Bronchial epithelial cell (primary cell): ENCODE results near the gene OSTM1. TPM values are rescaled to one million over a fixed set of nuclear protein-coding genes. Genes with fewer than 3 reads are reported as not detected.
"Not testable (repeated sequence)": the region's sequence is repeated elsewhere in the genome, so short reads cannot be mapped to it uniquely, and the experiment has no call there.

Source experiments
- DNase-seq: peaks from one replicate; pipeline ENCODE4 v3.0.0-alpha.2; 2010; ENCODE audit warnings: low read depth
- FAIRE-seq: peaks from 2 replicates; lab custom pipeline; 2011; peaks lifted over from hg19 to GRCh38; lab: Jason Lieb, UNC
- H3K27me3 ChIP-seq: 2 replicates; pipeline ENCODE4 v1.5.1; 2011; ENCODE audit warnings: low read length; ENCODE audit not compliant: control insufficient read depth, insufficient read depth
- H3K36me3 ChIP-seq: 2 replicates; pipeline ENCODE4 v1.5.1; 2011; ENCODE audit warnings: low read length; ENCODE audit not compliant: control insufficient read depth, insufficient read depth
- H3K4me3 ChIP-seq: 2 replicates; pipeline ENCODE4 v1.5.1; 2011; ENCODE audit warnings: mild to moderate bottlenecking, low read depth, low read length, control low read depth
- total RNA-seq: library from RNA; depleted of rRNA; stranded (reverse); fragments of >200 nt; gene quantifications from 2 replicates; pipeline ENCODE4 v1.2.1, GENCODE V29; 2014
- TF ChIP-seq, protein P1 (sequence below): IDR thresholded peaks from 2 replicates; pipeline ENCODE4 v1.5.1; 2011; ENCODE audit warnings: mild to moderate bottlenecking, moderate library complexity, low read length, control low read depth, inconsistent platforms; ENCODE audit not compliant: insufficient read depth, severe bottlenecking

Gene OSTM1
- total RNA-seq, 1 donor from 2014 or later = 142 TPM

- H3K4me3 ChIP-seq = no peak overlapping the region
- FAIRE-seq = peak; percentile 18
Observed at GRCh38 chr6:108002365-108003221, 71.9 kb downstream of the OSTM1 start.

GRCh38 chr6:108001696-108002231, 72.8 kb downstream of the OSTM1 start:
- no peak for FAIRE-seq
- DNase-seq = no peak
- no peaks in the 10 kb centered on the region for H3K36me3 ChIP-seq
- H3K4me3 ChIP-seq = no peak overlapping the region
- TF ChIP-seq, protein P1, sequence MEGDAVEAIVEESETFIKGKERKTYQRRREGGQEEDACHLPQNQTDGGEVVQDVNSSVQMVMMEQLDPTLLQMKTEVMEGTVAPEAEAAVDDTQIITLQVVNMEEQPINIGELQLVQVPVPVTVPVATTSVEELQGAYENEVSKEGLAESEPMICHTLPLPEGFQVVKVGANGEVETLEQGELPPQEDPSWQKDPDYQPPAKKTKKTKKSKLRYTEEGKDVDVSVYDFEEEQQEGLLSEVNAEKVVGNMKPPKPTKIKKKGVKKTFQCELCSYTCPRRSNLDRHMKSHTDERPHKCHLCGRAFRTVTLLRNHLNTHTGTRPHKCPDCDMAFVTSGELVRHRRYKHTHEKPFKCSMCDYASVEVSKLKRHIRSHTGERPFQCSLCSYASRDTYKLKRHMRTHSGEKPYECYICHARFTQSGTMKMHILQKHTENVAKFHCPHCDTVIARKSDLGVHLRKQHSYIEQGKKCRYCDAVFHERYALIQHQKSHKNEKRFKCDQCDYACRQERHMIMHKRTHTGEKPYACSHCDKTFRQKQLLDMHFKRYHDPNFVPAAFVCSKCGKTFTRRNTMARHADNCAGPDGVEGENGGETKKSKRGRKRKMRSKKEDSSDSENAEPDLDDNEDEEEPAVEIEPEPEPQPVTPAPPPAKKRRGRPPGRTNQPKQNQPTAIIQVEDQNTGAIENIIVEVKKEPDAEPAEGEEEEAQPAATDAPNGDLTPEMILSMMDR = no peak
- H3K27me3 ChIP-seq = no peaks in the 10 kb centered on the region

More at GRCh38 chr6:108002365-108003221, 71.9 kb downstream of the OSTM1 start:
- peak; percentile 73 for DNase-seq
- no peaks in the 10 kb centered on the region for H3K36me3 ChIP-seq
- TF ChIP-seq, protein P1 = no peak
- H3K27me3 ChIP-seq = no peaks in the 10 kb centered on the region

DNA sequence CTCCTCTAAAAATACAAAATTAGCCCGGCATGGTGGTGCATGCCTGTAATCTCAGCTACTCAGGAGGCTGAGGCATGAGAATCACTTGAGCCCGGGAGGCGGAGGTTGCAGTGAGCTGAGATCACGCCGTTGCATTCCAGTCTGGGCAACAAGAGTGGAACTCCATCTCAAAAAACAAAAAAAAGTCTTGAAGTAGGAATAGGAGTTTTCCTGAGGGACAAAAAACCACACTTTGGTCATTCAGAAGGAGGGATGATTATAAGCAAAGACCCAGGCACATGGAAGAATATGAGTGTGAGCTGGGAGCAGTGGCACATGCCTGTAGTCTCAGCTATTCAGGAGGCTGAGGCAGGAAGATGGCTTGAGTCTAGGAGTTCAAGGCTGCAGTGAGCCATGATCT, 74.3 kb downstream of the OSTM1 start:
- H3K27me3 ChIP-seq, H3K36me3 ChIP-seq, FAIRE-seq, DNase-seq, H3K4me3 ChIP-seq: not testable (repeated sequence)

DNA sequence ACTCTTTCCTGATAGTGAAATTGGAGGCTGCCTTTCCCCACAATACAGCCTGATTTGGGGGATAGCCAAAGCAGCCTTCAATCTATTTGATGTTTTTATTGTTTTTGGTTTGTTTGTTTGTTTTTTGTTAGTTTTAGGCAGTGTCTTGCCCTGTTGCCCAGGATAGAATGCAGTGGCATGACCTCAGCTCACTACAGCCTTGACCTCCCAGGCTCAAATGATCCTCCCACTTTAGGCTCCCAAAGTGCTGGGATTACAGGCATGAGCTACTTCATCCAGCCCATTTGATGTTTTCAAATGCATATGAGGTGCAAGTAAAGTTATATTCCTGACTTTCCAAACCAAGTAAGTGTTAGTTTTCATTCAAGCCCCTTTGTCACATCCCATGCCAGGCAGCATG, 75.2 kb downstream of the OSTM1 start:
- no peak overlapping the region for H3K4me3 ChIP-seq
- H3K27me3 ChIP-seq = no peaks in the 10 kb centered on the region
- FAIRE-seq = no peak
- H3K36me3 ChIP-seq = no peaks in the 10 kb centered on the region
- TF ChIP-seq, protein P1 = no peak
- no peak for DNase-seq

DNA sequence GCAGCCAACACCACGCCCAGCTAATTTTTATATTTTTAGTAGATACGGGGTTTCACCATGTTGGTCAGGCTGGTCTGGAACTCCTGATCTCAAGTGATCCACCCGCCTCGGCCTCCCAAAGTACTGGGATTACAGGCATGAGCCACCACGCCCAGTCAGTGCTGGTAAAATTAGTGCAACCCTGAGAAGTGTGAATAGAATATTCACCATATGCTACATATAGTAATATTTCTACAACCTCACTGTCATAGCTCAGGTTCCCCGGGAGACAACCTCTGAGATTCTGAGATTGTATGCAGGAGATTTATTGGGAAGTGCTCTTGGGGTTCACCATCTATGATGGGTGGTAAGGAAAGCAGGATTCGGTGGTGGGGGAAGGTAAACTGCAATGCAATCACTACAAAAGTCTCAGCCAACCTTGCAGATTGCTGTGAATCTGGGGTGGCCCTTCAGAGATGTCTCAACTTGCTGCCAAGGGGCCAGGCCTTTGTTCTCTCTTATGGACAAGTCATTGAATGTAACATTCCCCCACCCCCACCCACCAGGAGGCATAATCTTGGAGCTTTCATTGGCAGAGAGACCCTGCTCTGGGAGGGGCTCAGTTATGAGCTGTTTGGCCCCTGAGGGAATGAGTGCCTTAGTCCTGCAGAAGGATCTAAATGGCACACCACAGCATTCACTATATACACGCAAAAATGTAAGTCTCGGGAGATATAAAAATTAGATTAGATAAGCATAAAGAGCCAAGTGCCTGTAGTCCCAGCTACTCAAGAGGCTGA, 82.6 kb downstream of the OSTM1 start:
- TF ChIP-seq, protein P1 = no peak
- FAIRE-seq = no peak
- no peaks in the 10 kb centered on the region for H3K36me3 ChIP-seq
- DNase-seq = peak; percentile 63
- H3K4me3 ChIP-seq = no peak overlapping the region
- H3K27me3 ChIP-seq = no peaks in the 10 kb centered on the region

Other genes starting within 250 kb of the OSTM1 start
- gene SEC63, start 116.5 kb downstream of the OSTM1 start, total RNA-seq = 19.7 and 31.1 TPM in 2 replicates
- not detected in 2 replicates for gene NR2E1, start 91.3 kb upstream of the OSTM1 start, total RNA-seq
- 173 and 180 TPM in 2 replicates for gene SNX3, start 186.3 kb upstream of the OSTM1 start, total RNA-seq
- 2.6 and 3.3 TPM in 2 replicates for gene AFG1L, start 220.3 kb upstream of the OSTM1 start, total RNA-seq